Stimulated activated effector memory CD8-positive, alpha-beta T cell treated with anti-CD3 and anti-CD28 coated beads, Interleukin-12 subunit alpha, Interleukin-12 subunit beta, amount 100 ng/mL, for 72 hours (primary cell): Measurements from ENCODE around the gene AGPAT3.
A peak's percentile ranks its signal among the peaks of the same experiment; 100 is the strongest.

Source experiments
- ATAC-seq: fragments of 150-1000 bp; cut with Tn5 transposase; 2 replicates; pipeline ENCODE4 v1.10.0; 2021
- DNase-seq, 2 donors: peaks; one replicate each; pipeline ENCODE4 v3.0.0; 2021 to 2022; ENCODE audit warnings: low spot score in 2 of 2
- H3K27ac Mint-ChIP-seq: one replicate; pipeline ENCODE4 v1.8.0; 2022; ENCODE audit warnings: mild to moderate bottlenecking, mixed read lengths
- H3K36me3 Mint-ChIP-seq: one replicate; pipeline ENCODE4 v1.8.0; 2022; ENCODE audit warnings: mild to moderate bottlenecking, mixed read lengths
- H3K4me1 Mint-ChIP-seq: one replicate; pipeline ENCODE4 v1.8.0; 2022; ENCODE audit warnings: mixed read lengths
- H3K4me3 Mint-ChIP-seq: one replicate; pipeline ENCODE4 v1.8.0; 2022; ENCODE audit warnings: mild to moderate bottlenecking, mixed read lengths
- H3K9me3 Mint-ChIP-seq: one replicate; pipeline ENCODE4 v1.8.0; 2022; ENCODE audit warnings: mixed read lengths

Gene AGPAT3

DNA sequence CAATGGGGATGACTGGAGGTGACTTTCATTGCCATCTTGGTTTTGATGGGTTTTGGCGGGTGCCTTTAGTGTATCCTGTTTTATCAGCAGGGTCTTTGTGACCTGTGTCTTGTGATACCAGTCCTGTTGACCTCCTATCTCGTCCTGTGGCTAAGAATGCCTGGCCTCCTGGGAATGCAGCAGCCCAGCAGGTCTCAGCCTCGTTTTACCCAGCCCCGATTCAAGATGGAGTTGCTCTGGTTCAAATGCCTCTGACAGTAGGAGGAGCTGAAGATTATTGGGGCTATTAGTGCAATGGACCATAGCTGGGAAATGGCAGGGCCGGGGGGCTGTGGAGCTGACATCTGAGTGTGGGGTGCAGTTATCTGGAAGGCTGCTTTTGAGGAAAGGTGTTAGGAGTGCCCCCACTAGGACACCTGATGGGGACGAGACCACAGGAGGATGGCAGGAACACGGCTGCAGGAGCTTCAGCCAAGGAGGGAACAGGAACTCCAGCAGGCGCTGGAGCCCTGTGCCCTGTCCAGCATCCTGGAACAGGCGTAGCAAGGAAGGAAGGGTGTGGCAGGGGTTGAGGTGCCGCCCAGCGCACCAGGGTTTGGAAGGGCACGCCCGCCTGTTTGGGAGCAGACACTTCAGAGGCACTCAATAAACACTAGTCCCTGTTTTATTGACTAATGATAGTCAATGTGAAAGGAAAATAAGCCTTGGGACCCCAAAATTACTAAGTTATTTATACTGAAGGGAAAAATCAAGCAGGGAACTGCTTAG, 15.3 kb upstream of the AGPAT3 start:
- no peak for ATAC-seq

DNA sequence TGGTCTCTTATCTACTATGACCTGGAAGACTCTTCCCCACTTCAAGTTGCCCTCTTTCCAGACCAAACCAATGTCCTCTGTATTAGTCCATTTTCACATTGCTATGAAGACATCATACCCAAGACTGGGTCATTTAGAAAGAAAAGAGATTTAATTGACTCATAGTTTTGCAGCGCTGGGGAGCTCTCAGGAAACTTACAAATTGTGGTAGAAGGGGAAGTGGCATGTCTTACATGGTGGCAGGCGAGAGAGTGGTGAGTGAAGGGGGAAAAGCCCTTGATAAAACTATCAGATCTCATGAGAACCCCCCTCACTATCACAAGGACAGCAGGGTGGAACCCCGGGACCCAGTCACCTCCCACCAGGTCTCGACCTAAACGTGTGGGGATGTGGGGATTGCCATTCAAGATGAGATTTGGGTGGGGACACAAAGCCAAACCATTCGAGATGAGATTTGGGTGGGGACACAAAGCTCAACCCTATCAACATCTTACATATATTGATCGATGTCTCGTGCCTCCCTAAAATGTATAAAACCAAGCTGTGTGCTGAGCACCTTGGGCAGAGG, 14.2 kb upstream of the AGPAT3 start:
- no peak overlapping the region for H3K27ac Mint-ChIP-seq
- H3K4me3 Mint-ChIP-seq, result no peak overlapping the region
- H3K9me3 Mint-ChIP-seq, result no peaks in the 10 kb centered on the region
- H3K36me3 Mint-ChIP-seq, result no peaks in the 10 kb centered on the region
- peaks cover 20% of the 10 kb centered on the region for H3K4me1 Mint-ChIP-seq
- ATAC-seq (peak; percentile 57), DNase-seq (no peak)

More for the DNA sequence above, 15.3 kb upstream of the AGPAT3 start:
- Mint-ChIP-seq H3K9me3 (no peaks in the 10 kb centered on the region), H3K4me3 (no peak overlapping the region), H3K27ac (no peak overlapping the region), H3K4me1 (peaks cover 9% of the 10 kb centered on the region), H3K36me3 (no peaks in the 10 kb centered on the region)
- no peak for DNase-seq

DNA sequence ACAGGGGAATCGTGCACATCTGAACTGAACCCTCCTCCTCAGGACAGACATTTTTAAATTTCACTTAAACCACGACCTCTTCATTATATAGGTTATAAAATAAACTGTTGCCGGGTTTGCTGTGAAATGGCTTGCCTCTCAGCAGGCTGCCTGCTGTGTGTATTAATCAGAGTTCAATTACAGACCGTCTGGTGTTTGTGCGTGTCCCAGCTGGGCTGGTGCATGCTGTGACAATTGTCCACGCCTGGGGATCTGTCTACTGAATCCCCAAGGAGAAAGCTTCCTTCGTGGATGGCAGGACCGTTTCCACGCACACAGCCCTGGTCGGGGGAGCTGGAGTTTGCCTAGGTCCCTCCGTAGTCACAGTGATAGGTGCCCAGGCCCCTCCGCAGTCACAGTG, 13.4 kb upstream of the AGPAT3 start:
- Mint-ChIP-seq H3K27ac (no peak overlapping the region), H3K9me3 (no peaks in the 10 kb centered on the region), H3K4me3 (no peak overlapping the region), H3K36me3 (no peaks in the 10 kb centered on the region), H3K4me1 (peaks cover 24% of the 10 kb centered on the region)
- no peak for DNase-seq
- no peak for ATAC-seq

DNA sequence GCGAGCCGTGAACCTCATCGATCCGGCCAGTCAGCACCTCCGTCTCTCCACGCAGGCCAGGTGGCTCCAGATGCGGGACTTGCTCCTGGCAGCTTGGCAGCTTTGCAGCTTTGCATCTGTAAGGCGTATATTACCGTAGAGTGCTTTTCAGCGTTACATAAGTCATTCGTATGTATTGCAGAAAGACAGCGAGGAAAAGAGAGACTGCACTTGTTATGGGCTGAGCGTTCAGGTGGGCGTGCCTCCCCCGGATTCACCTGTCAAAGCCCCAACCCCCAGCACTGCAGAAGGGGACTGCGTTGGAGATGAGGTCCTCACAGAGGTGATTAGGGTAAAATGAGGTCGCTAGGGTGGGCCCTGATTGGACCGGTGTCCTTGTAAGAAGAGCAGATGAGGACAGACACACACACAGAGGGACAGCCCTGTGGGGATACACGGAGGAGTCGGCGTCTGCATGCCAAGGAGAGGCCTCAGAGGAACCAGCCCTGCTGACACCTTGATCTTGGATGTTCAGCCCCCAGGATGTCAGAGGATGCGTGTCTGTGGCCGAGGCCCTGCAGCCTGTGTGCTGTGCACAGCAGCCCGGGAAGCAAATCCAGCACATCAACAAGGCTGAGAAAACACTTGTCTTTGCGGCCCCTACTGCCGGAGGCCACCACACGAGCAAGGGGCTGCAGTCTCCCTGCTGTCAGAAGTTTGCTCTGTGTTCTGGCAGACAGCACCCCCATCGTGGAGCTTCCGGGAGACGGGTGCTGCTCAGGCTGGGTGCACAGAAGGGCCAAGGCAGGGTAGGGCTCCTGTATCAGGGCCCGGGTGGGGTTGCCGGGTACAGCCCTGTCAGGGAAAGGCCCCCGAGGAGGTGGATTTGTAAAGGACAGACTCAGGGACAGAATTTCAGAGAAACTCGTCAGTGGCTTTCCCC, 10.9 kb upstream of the AGPAT3 start:
- peak overlapping the region; percentile 52 for H3K4me3 Mint-ChIP-seq
- H3K4me1 Mint-ChIP-seq, result peaks cover 24% of the 10 kb centered on the region
- no peak for ATAC-seq
- no peaks in the 10 kb centered on the region for H3K9me3 Mint-ChIP-seq
- no peaks in the 10 kb centered on the region for H3K36me3 Mint-ChIP-seq
- no peak for DNase-seq
- no peak overlapping the region for H3K27ac Mint-ChIP-seq

DNA sequence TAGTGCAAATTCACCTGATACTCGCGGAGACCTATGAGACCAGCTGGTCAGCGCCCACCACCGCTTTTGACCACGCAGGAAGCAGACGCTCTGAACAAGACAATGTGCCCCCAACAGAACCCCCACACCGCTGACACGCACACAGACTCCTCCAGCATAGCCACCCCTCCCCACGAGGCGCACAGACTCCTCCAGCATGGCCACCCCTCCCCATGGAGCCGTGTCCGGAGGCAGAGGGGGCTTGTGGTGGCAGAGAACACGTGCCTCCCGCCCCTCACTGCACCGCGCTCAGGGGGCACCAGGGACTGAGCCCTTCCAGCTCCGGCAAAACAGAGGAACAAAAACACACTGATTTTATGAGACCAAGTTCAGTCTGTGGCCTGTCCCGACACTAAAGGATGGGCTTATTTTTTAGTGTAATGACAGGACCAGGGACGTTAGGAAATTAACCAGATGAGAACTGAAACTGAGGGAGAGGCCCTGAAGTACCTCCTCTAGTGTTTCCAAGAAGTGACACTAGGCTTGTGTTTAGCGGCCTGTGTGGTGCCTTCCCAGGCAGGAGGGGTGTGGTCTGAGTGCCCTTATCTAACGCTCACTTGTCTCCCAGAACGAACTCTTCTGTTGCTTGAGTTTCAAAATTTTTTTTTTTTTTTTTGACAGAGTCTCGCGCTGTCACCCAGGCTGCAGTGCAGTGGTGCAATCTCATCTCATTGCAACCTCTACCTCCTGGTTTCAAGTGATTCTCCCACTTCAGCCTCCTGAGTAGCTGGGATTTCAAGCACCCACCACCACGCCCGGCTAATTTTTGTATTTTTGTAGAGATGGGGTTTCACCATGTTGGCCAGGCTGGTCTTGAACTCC, 10.0 kb upstream of the AGPAT3 start:
- Mint-ChIP-seq H3K27ac (peak overlapping the region; percentile 68), H3K4me3 (peak overlapping the region; percentile 52), H3K36me3 (no peaks in the 10 kb centered on the region), H3K4me1 (peaks cover 18% of the 10 kb centered on the region), H3K9me3 (no peaks in the 10 kb centered on the region)
- DNase-seq, result peak in 1 of 2 donors; percentile 61
- ATAC-seq, result peak; percentile 90

DNA sequence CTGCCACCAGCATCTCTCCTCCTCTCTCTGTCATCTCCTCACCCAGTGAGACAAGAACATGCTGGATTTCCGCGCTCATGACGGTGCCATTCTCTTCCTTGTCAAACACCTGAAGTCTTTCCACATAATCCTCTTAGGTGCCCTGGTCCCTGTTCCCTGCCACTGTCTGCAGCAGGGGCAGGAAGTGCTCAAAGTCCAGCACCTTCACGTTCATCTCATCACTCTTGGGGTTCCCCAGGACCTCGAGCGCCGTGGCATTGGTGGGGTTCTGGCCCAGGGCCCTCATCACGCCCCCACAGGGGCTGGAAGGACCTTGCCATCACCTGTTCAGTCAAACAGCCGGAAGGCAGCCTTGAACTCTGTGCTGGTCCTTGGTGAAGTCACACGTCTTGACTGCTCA, 9.1 kb upstream of the AGPAT3 start:
- Mint-ChIP-seq H3K27ac (no peak overlapping the region), H3K4me3 (no peak overlapping the region), H3K36me3 (no peaks in the 10 kb centered on the region), H3K9me3 (no peaks in the 10 kb centered on the region), H3K4me1 (peaks cover 17% of the 10 kb centered on the region)
- ATAC-seq, result no peak
- DNase-seq, result no peak

DNA sequence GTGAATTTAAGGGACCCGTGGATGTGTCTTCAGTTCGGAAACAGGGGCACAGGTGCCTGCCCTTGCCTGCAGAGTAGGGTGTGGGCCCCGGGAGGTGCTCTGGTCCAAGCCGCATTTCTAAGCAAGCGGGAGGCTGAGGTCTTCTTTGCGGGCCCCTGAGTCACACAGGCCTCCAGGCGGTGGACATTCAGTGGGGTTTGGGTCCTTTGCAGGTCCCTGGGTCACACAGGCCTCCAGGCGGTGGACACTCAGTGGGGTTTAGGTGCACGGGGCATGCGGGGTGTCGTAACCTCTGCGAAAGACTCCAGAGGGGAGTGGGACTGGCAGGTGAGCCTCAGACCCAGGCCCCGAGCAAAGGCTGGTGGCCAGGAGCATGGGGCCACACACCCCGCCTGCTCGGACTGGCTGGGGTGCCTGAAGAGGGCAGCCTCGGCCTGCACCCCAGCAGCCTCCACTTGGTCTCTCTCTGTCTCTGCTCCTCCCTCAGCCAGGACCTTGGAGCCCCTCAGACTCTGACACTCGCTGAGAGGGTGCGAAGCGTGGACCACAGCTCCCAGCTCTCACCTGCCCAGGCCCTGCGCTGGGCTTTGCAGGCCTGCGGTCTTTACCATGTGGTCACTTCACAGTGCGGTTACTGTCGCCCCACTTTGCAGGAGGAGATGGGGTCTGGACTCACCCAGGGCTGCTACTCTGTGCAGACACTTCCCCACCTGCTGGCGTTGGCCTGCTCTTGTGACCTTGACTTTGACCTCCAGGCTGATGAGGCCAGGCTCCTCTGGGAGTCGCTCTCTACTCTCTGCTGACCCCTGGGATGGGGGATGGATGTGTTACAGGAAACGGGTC, 6.0 kb upstream of the AGPAT3 start:
- DNase-seq (no peak), ATAC-seq (no peak)
- H3K4me3 Mint-ChIP-seq, result no peak overlapping the region
- H3K9me3 Mint-ChIP-seq, result no peaks in the 10 kb centered on the region
- no peaks in the 10 kb centered on the region for H3K36me3 Mint-ChIP-seq
- H3K27ac Mint-ChIP-seq, result no peak overlapping the region
- peaks cover 17% of the 10 kb centered on the region for H3K4me1 Mint-ChIP-seq

DNA sequence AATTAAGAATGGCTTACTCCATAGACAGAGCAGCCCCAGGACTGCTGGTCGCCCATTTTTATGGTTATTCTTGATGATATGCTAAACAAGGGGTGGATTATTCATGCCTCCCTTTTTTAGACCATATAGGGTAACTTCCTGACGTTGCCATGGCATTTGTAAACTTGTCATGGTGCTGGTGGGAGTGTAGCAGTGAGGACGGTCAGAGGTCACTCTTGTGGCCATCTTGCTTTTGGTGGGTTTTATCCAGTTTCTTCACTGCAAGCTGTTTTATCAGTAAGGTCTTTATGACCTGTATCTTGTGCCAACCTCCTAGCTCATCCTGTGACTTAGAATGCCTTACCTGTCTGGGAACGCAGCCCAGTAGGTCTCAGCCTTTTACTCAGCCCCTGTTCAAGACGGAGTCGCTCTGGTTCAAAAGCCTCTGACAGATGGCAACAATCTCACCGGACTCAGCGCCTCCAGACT, 5.2 kb upstream of the AGPAT3 start:
- no peak overlapping the region for H3K4me3 Mint-ChIP-seq
- no peak overlapping the region for H3K27ac Mint-ChIP-seq
- peaks cover 14% of the 10 kb centered on the region for H3K4me1 Mint-ChIP-seq

DNA sequence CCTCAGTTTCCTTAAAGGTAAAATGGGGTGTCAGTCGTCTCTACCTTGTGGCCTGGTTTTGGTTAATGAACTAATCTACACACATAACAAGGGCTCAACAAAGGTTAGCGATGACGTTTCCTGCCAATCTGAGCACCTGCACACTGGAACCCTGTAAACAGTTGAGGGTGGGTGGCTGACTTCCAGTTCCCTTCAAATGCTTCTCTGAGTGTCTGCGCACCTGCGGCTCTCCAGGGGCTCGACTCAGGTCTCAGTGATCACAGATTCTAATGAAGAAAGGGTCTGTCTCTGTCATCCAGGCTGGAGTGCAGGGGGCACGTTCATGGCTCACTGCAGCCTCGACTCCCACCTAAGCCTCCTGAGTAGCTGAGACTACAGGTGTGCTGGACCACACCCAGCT, 3.3 kb upstream of the AGPAT3 start:
- no peak overlapping the region for H3K27ac Mint-ChIP-seq
- no peak for DNase-seq
- H3K4me3 Mint-ChIP-seq, result no peak overlapping the region
- no peak for ATAC-seq
- H3K9me3 Mint-ChIP-seq, result no peaks in the 10 kb centered on the region
- peaks cover 5% of the 10 kb centered on the region for H3K4me1 Mint-ChIP-seq
- peaks cover 5% of the 10 kb centered on the region for H3K36me3 Mint-ChIP-seq

More for the DNA sequence above, 5.2 kb upstream of the AGPAT3 start:
- no peaks in the 10 kb centered on the region for H3K9me3 Mint-ChIP-seq
- no peak for ATAC-seq
- DNase-seq, result no peak
- H3K36me3 Mint-ChIP-seq, result no peaks in the 10 kb centered on the region

DNA sequence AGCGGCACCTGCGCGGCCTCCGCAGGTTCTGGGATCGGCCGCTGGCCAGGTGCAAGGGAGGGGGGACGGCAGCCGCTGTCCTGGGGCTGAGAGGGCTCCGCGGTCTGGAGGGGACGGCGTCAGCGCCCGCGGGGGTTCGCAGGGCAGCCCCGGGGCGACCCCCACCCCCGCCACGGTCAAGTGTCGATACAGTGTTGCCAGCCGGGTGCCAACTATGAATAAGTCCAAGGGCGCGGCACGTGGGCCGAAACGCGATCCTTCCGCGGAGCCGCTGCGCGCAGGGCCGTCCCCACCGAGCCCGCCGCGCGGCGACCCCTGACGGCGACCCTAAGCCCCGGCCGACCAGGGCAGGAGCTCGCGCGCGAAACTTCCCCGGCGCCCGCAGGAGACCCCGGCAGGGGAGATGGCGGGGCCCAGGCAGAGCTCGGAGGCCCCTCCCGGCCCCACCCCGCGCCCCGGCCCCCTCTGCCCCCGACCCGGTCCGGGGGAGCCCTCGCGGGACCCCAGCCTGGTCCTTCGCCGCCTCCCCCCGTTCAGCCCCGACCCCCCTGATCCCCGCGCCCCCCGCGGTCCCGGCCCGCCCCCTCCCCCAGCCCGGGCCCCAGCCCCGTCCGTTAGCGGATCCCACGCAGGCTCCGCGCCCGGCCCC, 586 bp upstream of the AGPAT3 start:
- Mint-ChIP-seq H3K36me3 (peaks cover 30% of the 10 kb centered on the region), H3K4me1 (peaks cover 32% of the 10 kb centered on the region), H3K27ac (no peak overlapping the region), H3K9me3 (no peaks in the 10 kb centered on the region), H3K4me3 (peak overlapping the region; percentile 61)
- DNase-seq (peak; percentile 17 to 73), ATAC-seq (peak; percentile 40)

DNA sequence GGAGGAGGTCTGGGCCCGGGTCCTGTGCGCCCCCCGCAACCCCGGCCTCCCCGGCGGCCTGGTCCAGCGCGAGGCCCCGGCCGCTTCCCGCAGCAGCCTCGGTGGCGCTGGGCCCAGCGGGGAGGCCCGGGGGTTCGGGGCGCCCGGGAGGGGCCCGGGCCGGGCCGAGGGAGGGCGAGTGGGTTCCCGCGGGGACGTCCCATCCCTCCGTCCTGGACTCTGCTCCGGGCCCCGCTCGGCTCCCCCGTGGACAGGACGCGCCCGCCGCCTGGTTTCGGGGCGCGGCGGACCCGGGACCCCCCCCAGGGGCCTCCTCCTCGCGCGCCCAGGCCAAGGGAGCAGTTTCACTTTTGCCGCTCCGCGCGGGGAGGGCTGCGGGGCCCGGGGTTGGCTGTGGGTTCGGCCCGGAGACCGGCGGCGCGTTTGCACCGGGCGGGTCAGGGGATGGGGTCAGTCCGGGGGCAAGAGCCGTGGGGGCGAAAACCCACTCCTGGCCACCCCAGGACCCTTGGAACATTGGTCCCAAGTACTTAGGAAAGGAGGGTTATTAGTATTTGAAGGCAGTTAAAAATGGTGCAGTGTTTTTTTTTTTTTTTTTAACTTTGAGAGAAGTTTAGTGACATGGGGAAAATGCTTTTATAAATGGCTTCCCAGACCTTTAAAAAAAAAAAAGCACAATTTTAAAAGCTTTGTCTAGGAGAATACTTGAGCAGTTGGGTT, 677 bp downstream of the AGPAT3 start:
- DNase-seq (peak; percentile 41 to 77), ATAC-seq (peak; percentile 45)
- H3K27ac Mint-ChIP-seq, result peak overlapping the region; percentile 84
- peaks cover 35% of the 10 kb centered on the region for H3K4me1 Mint-ChIP-seq
- H3K9me3 Mint-ChIP-seq, result no peaks in the 10 kb centered on the region
- H3K4me3 Mint-ChIP-seq, result peak overlapping the region; percentile 78
- peaks cover 30% of the 10 kb centered on the region for H3K36me3 Mint-ChIP-seq

DNA sequence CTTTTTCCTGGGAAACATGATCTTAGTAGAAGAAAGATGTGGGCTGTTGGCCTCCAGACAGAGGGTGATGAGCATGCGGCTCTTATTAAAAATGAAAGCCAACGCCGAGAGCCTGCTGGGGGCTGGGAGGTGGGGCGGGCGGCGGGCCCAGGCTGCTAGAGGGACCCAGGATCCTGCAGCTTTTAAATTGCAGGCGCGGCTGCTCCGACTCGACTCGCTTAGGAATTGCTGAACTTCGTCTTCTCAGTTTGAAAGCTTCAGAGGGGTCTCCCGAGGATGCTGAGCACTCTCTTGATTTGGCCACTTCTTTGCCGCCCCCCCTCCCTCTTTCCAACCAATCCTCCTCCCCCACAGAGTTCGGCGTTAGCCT, 1.2 kb downstream of the AGPAT3 start:
- Mint-ChIP-seq H3K4me1 (peaks cover 40% of the 10 kb centered on the region), H3K4me3 (peak overlapping the region; percentile 78), H3K9me3 (no peaks in the 10 kb centered on the region), H3K36me3 (peaks cover 30% of the 10 kb centered on the region), H3K27ac (peak overlapping the region; percentile 84)
- DNase-seq (peak in 1 of 2 donors; percentile 68), ATAC-seq (peak; percentile 72)

DNA sequence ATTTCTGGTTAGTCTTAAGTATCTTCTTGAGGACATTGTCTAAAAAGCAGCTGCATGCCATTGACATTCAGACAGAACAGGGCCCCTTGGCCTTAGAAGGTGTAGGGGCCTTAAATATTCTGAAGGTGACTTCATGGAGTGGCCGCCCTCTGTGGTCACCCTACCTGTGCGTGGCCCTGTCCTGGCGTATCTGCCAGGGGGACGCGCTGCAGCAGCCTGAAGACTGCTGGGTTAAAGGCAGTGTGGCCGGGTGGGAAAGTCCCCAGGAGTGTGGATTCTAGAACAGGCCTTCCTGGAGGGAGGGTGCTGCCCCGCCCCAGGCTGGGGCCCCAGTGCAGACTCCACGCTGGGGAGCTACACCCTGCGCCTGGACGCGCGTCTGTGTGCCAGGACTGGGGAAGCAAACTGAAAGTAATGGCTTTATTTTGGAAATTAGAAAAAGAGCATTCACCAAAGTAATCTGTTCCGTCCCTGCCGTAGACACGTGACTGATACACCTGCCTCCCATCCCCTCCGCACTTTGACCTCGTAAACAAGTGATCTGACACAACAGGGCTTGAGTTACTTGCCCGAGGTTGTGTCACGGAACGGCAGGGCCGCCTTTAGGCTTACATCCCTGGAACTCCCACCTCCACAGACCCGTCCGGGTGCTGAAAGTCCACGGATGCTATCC, 1.8 kb downstream of the AGPAT3 start:
- peak overlapping the region; percentile 84 for H3K27ac Mint-ChIP-seq
- DNase-seq (peak; percentile 19 to 75), ATAC-seq (peak; percentile 83)
- H3K4me3 Mint-ChIP-seq, result peak overlapping the region; percentile 78
- peaks cover 35% of the 10 kb centered on the region for H3K36me3 Mint-ChIP-seq
- H3K9me3 Mint-ChIP-seq, result no peaks in the 10 kb centered on the region
- peaks cover 45% of the 10 kb centered on the region for H3K4me1 Mint-ChIP-seq
